DOHH2 (cell line): Measurements from ENCODE around the gene H6PD.

Source experiments
- EZH2phosphoT487 ChIP-seq: fragments of 200-600 bp; sonication (generic); IDR thresholded peaks from 2 replicates; pipeline ENCODE4 v1.6.1; 2017; ENCODE audit warnings: borderline replicate concordance, mild to moderate bottlenecking, antibody characterized with exemption, low read length, moderate library complexity, mixed read lengths
- TF ChIP-seq, protein P1 (sequence below): fragments of 200-600 bp; sonication (generic); IDR thresholded peaks from one replicate; pipeline ENCODE4 v1.5.1; 2014; ENCODE audit warnings: antibody characterized with exemption, mild to moderate bottlenecking, low read depth, low read length; ENCODE audit not compliant: poor library complexity, severe bottlenecking

DNA sequence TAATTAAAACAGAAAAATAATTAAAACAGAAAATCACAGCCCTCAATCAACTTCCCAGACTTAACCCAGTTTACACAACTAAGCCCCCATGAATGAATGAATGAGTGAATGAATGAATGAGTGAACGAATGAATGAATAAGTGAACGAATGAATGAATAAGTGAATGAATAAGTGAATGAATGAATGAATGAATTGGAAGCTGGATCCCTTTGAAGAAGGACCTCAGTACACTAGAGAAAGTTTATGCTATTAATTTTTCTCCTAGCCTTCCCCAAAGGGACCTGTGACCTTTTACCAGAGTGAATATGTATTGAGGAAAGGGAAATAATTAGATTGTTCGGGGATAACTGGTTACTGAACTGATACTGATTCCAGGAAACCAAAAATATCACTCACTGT lies 63.7 kb downstream of the H6PD start:
- TF ChIP-seq, protein P1, sequence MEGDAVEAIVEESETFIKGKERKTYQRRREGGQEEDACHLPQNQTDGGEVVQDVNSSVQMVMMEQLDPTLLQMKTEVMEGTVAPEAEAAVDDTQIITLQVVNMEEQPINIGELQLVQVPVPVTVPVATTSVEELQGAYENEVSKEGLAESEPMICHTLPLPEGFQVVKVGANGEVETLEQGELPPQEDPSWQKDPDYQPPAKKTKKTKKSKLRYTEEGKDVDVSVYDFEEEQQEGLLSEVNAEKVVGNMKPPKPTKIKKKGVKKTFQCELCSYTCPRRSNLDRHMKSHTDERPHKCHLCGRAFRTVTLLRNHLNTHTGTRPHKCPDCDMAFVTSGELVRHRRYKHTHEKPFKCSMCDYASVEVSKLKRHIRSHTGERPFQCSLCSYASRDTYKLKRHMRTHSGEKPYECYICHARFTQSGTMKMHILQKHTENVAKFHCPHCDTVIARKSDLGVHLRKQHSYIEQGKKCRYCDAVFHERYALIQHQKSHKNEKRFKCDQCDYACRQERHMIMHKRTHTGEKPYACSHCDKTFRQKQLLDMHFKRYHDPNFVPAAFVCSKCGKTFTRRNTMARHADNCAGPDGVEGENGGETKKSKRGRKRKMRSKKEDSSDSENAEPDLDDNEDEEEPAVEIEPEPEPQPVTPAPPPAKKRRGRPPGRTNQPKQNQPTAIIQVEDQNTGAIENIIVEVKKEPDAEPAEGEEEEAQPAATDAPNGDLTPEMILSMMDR = no peak
- TF ChIP-seq EZH2phosphoT487 = no peak
